CD4-positive, alpha-beta T cell treated with Interleukin-6 for 4 hours (primary cell): ENCODE data around the gene EFNB2.

Experiments used
- DNase-seq: peaks from one replicate; pipeline ENCODE4 v3.0.0-alpha.2; 2020; ENCODE audit warnings: mixed read lengths

The EFNB2 gene

GRCh38 chr13:106498571-106498970 lies 36.9 kb downstream of the EFNB2 start:
- DNase-seq = no peak

- no peak for DNase-seq
Observed at GRCh38 chr13:106498158-106498557, 37.3 kb downstream of the EFNB2 start.

- no peak for DNase-seq
Observed at GRCh38 chr13:106497079-106497478, 38.4 kb downstream of the EFNB2 start.

GRCh38 chr13:106496072-106496997 lies 39.1 kb downstream of the EFNB2 start:
- DNase-seq = no peak

- no peak for DNase-seq
Observed at GRCh38 chr13:106494936-106495335, 40.5 kb downstream of the EFNB2 start.

GRCh38 chr13:106494506-106494905 lies 41.0 kb downstream of the EFNB2 start:
- DNase-seq = no peak

- no peak for DNase-seq
Observed at GRCh38 chr13:106493533-106494220, 41.8 kb downstream of the EFNB2 start.

GRCh38 chr13:106492588-106493475 lies 42.6 kb downstream of the EFNB2 start:
- no peak for DNase-seq

GRCh38 chr13:106491928-106492587 lies 43.4 kb downstream of the EFNB2 start:
- no peak for DNase-seq

- DNase-seq = no peak
Observed at GRCh38 chr13:106491463-106491862, 44.0 kb downstream of the EFNB2 start.

GRCh38 chr13:106490569-106491321 lies 44.7 kb downstream of the EFNB2 start:
- no peak for DNase-seq

GRCh38 chr13:106489849-106490568 lies 45.5 kb downstream of the EFNB2 start:
- no peak for DNase-seq

- DNase-seq = no peak
Observed at GRCh38 chr13:106488686-106489085, 46.8 kb downstream of the EFNB2 start.

- no peak for DNase-seq
Observed at GRCh38 chr13:106488076-106488475, 47.4 kb downstream of the EFNB2 start.

- no peak for DNase-seq
Observed at GRCh38 chr13:106487129-106487528, 48.3 kb downstream of the EFNB2 start.

GRCh38 chr13:106486287-106486686 lies 49.2 kb downstream of the EFNB2 start:
- DNase-seq = no peak

- no peak for DNase-seq
Observed at GRCh38 chr13:106484537-106485193, 50.8 kb downstream of the EFNB2 start.

GRCh38 chr13:106484084-106484483 lies 51.4 kb downstream of the EFNB2 start:
- DNase-seq = no peak

- no peak for DNase-seq
Observed at GRCh38 chr13:106481919-106482318, 53.5 kb downstream of the EFNB2 start.

- no peak for DNase-seq
Observed at GRCh38 chr13:106480351-106480910, 55.0 kb downstream of the EFNB2 start.
